GM19351 (cell line): ENCODE measurements around the gene MDC1.

Experiments
- ATAC-seq: cut with Tn5 transposase; IDR thresholded peaks from one replicate; pipeline ENCODE4 v1.9.1; 2021; ENCODE audit warnings: mild to moderate bottlenecking, moderate library complexity; ENCODE audit not compliant: unreplicated experiment

The MDC1 gene

DNA sequence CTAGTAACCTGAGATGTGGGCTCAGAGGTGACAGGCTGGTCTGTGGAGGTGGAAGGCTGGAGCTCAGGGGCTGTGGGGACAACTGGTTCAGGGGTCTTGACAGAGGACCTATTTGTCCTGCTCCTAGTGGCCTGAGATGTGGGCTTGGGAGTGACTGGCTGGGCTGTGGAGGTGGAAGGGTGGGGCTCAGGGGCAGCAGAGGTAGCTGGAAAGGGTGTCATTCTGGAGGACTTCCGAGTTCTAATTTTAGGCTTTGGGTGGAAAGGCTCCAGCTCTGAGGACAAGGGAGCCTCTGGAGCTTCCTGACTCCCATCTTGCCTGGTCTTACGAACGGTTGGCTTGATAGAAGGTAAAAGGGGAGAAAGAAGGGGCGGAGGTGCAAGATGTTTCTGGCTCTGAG is 11.5 kb downstream of the MDC1 start:
- no peak for ATAC-seq

DNA sequence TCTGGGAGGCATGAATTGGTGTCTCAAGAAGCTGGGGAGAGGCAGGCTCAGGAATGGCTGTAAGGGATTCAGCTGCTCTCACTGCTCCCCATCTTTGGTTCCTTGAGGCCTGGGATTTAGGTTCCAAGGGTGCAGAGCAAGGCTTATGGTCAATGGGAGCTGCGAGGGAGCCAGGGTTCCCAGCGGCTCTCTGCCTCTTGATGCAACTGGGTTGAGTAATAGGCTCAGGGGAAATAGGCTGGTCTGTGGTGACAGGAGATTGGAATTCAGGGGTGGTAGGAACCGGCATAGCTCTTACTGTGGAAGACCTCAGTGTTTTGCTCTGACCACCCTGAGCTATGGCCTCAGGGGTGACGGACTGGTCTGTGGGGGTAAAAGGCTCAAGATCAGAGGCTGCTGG is 13.3 kb downstream of the MDC1 start:
- no peak for ATAC-seq

DNA sequence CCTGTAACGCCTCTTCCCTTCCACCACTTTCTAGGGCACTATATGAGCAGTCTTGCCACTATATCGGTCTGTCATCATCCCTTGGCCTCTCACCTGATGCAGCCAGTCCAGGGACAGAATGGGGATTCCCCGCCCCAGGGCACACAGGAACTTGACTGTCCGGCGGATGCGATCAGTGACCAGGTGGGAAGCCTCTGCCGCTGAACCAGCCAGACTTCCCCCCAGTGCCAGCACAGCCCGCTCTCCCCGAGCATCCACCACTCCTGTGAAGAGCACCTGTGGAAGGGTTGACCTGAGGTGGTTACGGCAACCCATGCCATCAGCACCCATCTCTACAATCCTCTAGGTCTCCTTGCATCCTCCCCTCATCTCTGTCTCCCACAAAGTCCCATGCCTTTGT is 14.1 kb downstream of the MDC1 start:
- ATAC-seq: no peak

DNA sequence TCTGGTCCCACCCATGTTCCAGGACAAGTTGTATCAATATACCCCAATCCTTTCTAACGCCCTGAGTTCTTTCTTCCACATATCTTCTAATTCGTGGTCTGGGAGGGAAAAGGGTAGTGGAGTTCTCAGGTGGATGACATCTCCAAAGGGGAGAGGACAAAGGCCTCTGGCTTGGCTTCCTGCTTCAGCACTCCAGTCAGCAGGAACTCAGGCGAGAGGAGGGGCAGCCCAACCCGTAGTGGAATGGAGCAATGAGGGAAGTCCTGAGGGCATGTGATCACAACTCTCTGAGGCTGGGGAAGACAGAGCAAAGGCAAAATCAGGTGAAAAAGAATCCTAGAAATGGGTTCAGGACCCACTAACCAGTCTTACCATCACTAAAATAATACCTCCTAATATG is 16.7 kb downstream of the MDC1 start:
- no peak for ATAC-seq

DNA sequence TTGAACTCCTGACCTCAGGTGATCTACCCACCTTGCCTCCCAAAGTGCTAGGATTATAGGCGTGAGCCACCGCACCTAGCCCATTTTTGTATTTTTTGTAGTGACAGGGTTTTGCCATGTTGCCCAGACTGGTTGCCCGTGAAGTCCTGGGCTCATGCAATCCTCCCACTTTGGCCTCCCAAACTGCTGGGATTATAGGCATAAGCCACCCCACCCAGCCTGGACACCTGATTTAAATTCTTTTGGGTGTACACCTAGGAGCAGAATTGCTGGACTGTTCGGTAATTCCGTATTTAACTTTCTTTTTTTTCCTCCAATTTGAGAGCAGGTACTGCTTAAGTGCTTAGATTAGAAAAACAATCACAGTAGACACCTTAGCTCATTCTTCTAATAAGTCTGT is 20.6 kb downstream of the MDC1 start:
- ATAC-seq: no peak

DNA sequence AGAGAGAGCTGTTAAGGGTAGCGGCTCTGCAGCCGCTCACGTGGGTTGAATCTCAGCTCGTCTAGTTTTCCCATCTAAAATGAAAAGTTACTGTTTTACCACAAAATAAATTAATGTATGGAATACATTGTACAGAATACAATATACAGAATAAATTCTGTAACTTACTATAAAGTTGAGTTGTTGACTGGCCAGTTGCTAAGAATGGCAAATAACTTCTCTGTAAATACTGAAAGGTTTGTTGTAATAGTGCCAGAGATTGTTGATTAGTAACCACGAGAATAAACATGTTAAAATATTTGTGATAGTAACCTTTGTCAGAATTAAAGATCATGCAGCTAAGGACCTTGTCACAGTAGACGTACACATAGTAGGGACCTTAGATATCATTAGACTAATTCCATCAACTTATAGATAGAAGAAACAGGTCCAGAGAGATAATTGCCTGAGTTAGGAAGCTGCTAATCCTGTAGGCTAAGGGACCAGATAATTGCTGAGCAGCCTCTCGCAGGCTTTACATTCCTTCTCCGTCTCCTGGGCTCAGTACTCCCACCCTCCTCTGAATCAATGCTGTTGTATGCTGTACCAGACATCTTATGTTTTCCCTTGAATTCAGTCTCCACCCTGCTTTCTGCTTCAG is 25.8 kb downstream of the MDC1 start:
- ATAC-seq: no peak

DNA sequence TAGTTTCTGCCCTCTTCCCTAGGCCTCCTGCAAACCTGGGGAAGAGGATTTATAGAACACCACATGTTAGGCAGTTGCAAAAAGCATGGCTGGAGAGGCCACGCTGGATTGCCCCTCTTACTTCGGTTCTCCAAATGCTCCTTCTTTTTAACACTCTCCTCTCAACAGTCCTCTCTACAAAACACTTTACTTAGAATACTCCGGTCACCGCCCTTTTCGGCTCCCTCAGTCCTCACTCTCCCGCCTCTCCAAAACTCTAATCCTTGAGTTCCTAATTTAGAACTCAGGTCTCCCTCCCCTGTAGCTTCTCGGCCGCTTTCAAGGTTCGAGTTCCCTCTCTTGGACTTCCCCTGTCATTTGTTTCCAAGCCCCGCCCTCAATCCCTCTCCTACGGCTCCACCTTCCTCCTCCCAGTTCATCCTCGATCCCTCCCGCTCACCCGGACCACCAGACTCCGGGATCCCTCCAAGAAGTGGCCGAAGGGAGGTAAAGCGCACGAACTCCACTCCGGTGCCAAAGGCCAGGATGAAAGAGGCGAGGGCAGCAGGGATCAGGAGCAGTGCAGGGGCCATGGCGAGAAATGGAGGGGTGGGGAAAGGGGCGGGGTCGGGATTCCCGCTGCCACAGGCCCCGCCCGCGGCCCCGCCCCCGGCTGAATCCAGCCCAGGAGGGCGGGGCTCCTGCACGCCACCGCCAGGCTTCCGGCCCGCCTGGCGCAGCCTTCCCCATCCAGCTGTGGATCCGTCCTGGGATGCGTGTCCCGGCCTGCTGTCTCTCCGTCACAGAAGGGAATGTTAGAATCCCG is 26.5 kb downstream of the MDC1 start, which contains the start of gene NRM:
TSS of gene NRM (minus strand) at position 582 of the 805 bp plus-strand sequence. CDS start at position 572, 10 bp downstream.
- no peak for ATAC-seq

DNA sequence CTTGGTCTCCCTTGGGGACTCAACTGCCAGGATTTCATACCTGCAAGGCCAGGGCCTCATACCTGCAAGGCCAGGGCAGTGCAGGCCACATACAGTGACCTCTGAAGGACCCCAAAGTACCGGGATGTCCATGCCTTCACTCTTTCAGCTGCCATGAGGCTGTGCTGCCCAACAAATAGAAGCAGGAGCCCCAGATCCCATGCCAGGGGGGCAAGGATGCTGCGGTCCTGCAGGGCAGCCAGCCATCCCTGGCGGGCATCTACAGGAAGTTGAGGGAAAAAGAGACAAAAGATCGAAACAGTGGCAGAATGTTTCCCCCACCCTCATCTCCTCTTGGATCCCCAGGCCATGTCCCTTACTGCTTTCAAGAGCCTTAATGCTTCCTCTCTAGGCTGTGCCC is 27.1 kb downstream of the MDC1 start:
- no peak for ATAC-seq

DNA sequence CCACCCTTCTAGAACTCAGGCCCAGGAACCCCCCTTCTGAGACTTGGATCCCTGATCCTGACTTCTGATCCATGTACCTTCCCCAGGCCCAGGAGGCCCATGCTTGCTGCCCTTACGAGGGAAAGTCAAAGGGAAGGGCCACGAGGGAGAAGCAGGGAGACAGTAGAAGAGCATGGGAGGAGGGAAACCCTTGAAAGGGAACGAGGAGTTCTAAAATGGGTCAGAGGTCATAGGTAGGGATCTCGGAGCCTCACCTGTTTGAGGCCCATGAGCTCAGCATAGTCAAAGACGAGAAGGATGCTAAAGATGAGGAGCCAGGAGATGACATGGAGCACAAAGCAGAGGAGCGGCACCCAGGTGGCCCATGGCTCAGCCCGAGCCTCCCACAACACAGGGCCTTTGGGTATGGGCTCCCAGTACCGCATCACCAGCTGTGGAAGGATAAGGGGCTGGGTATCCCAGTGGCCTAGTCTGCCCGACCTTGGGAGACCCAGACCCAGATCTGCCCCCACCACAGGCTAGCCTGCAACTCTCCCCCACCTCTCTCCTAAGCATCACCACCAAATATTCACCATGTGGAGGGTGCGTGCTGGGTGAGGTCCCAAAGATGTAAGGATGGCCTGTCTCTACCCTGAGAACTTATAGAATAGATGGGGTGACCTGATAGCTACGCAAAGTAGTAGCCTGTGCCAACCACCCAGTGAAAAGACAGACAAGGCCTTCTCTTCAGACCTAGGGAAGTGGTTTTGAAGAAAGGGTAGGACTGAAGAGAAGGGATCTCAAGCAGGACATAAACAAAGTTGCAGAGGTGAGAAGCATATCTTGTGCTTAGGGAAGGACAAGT is 27.8 kb downstream of the MDC1 start:
- ATAC-seq: no peak

DNA sequence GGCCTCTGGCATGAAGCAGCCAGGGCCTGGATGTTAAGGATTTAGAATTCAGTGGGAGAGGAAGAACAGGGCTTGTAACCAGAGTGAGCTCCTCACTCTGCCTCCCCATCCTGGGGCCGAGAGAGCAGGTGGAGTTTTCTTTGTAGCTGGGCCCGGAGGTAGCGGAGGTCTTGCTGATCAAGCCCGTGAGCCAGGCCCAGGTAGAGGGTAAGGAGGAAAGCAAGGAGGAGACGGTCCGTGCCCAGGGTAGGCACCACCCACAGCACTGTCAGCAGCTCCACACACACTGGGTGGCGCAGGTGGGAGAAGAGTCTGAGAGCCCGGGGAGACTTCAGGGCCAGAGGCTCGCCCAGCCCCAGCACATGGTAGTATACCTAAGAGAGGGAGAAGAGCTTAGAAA is 28.5 kb downstream of the MDC1 start:
- no peak for ATAC-seq

DNA sequence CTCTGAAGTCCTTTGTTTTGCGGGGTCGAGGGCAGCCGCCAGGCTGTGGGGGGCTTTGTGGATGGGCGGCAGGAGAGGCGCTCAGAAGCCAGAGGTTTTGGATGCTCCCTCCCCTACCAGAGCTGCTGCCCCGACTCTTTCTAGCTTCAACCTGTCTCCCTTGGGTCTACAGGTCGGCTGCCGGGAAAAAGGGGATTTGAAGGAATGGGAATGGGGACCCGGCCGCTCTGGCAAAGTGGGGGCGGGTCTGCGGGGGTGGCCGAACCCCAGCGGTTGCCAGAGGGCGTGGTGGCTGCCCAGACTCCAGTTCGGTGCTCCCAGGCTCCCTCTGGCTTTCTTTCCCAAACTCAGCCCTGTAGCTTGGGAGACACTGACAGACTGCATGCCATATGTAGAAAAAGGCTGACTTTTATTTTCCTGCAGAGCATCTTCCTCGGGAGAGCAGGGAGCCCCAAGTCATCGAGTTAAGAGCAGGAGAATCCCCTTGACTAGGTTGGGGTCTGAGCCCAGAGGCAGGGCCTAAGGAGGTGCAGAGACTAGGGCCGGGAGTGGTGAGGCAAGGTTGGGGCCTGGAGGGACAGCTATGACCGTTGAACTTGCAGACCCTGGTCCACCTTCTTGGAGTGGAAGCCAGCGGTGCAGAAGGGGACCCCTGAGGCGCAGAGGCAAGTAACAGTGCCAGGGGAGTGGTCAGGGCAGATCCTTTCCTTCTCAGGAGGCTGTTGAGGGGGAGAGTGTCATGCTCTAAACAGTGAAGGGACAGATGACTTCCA is 29.2 kb downstream of the MDC1 start:
- no peak for ATAC-seq

DNA sequence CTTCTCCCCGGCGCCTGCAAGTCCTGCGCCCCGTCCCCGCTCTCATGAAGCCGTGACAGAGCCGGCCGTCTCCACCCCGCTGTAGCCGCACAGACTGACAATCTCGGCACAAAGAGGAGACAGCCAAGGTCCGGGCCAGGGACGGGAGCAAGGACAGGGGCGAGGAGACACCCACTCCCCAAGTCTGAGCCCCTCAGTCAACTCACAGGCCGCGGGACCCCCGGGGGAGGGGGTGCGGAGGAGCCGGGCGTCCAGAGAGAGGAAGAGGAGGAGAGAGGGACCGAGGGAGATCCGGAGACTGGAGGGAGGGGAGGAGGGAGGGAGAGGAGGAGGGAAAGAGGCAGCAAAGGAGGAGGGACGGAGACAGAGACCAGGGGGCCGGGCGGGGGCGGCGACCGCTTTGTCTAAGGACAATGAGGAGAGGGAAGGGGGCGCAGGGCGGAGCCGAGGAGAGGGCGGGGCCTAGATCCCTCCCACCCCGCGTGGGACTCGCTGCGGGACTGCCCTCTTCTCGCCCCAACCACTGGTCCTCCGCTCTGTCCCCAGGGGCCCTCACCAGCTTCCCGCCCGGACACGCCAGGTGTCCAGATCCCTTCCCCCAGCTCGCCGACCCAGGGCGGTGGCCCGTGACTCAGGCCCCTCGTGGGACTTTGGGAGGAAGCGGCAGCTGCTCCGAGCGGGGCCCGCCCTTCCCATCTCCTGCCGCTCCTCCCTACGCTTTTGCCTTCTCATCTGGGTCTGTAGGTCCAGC is 30.0 kb downstream of the MDC1 start:
- peak; percentile 44 for ATAC-seq

DNA sequence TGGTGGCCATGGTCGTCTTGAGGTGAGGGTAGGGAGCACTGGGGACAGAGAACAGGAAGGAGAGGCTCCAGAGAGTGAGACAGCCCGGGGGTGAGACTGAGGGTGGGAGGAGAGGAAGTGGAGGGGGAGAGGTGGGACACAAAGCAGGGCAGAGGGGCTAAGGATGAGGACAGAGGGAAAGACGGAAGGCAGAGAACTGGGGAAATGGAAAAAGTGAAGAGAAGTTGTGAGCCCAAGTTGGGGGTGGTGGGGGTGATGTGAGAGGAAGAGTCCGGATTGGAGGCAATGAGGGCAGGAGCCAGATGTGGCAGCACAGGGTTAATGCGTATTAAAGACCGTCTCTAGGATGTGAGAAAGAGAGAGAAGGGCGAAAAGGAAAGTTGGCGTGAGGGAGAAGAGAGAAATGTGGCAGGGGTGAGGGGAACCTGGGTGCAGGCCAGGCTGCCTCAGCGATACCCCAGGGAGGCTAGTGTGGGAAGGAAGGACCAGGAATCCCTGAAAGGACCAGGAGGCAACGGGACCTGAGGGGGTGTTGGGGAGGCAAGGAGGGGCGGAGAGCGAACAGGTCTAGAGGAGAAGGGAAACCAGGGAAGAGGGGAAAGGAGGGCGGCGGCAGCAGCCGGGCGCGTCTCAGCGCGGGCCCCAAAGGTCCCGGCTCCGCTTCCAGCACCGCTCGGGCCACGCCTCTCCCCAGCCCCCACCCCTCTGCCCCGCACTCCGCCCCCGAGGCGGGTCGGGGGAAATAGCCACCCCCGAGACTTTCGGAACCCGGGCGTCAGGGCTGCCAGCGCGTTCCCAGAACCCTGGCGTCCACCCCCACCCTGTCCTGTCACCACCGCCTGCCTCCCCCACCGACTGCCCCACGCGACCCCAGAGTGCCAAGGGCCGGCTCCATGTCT is 30.8 kb downstream of the MDC1 start, which contains the start of gene PPP1R18:
TSS of gene PPP1R18 (minus strand) at position 637 of the 899 bp plus-strand sequence. CDS start at position 10, 627 bp downstream.
- ATAC-seq: no peak

DNA sequence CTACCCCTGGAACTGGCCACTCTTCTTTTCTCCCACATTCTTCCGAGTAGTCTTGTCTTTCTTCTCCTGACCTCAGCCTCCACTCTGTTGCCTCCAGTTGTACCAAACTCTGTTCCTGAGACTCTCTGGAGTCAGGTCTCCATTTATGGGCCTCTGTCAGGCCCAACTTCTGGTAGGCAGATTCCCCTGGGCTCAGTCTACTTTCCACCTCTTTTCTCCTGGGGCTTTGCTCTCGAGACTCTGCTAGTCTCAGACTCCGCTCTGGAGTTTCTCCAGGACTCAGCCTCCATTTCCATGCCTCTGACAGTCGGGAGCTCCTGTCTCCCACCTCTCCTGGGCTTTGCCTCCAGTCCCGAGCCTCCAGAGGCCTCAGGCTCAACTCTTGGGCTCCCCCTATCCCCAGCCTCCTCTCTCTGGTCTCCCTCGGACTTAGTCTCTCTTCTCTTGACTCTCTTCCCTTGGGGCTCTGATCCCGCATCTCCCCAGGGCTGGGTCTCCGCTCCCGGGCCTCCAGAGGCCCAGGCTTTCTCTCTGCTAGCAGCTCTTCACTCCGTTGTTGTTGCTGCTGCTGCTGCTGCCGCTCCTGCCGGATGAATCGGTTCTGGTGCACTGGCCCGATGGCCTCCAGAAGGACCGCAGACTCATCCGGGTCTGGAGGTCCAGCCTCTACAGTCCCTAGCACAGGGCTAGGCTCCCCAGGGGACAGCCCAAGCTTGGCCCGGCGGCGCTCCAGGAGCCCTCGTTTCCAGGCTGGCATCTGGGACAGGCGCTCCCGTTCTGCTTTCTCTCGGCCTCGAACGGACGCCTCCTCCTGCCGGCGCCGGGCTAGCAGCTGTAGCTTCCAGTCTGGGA is 31.7 kb downstream of the MDC1 start:
- no peak for ATAC-seq

DNA sequence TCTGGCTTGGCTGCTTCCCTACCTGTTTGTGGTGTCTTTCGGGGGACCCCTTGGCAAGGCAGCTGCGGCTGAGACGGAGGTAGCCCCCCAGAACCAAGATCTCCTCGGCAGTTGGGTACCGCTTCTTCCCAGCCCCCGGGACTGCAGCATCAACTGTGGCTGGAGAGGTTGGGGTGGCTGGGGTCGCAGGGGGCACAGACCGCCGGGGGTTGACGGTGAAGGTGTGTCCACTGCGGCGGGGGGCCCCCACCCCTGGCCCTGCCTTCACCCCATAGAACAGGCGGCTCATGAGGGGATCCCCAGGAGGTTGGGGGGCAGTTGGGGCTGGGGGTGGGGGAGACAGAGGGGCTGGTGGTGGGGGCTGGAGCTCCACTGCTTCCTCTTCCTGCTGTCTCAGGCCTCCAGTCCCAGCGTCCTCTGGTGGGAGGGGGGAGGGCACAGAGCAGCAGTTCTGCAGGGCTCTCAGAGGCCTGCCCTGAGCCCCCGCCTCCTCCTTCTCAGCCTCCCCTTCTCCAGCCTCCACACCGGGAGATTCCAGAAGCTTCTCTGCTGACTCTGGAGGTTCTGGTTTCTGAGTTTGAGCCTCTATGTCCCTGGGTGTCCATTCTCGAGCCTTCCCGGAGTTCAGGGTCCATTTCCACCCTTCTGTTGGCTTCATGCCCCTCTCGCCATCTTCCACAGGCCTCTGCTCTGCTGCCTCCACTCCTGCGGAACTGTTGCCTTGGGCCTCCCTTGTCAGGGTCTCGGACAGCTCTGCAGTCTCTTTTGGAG is 32.5 kb downstream of the MDC1 start:
- ATAC-seq: no peak

DNA sequence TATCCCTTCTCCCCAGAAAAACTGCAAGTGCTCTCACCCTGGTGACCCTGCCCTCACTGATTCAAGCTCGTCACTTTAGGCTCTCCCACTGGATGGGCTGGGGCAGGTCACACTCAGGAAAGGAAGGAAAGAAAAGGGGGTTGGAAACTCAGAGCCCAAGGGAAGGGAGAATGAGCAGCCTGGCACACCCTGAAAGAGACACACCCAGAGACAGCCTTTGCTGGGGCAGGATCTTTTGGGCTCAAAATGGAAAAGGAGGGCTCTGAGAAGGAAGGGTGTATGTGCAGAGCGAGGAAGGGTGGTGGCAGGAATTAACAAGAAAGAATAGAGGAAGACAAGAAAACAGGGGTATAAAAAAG is 33.1 kb downstream of the MDC1 start:
- ATAC-seq: no peak

DNA sequence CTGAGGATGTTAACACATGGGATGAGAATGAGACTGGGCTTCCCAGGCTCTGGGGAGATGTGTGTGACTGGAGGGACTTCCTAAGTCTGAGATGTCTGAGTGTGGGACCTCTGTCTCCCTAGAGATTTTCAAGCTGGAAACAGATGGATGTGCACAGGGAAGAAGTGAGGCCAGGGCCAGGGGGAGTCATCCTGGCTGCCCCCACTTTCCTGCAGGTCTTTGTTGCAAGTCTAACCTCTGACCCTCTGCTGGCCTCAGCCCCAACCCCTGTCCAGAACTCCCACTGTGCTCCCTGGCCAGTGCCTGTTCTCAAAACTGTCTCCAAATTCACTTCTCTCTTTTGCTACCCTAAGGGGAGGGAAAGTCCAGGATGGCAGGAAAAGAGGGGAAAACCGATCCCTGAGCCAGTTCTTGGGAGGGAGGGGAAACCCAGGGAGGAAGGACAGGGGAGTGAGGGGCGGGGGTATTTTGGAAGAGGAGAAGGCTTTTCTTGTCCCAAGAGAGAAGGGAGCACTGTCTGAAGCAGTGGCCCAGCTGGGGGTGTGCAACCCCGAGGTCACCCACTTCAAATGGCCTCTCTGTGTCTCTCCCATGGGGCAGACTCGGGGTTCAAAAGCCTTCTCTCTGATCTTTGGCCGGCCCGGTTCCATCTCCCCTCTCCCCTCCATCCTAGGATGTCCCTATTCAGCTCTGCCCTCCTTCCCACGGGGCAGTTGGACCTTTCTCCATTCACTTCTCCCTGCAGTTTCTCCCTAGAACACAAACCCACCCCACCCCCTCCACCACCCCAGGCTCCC is 33.7 kb downstream of the MDC1 start:
- ATAC-seq: no peak
